ENCODE results near the gene RANBP10. TPM values are rescaled to one million over a fixed set of nuclear protein-coding genes. Genes with fewer than 3 reads are reported as not detected.

RANBP10 gene
- total RNA-seq, 1 experiment from 2014 or later: 15.6 TPM

GRCh38 chr16:67714522-67714921 is 91.8 kb downstream of the RANBP10 start:
- Histone ChIP-seq H4K91ac (ENCODE audit: insufficient read length, low read depth, low read length) (no peak overlapping the region), H2BK15ac (ENCODE audit: low read depth, low read length) (no peak overlapping the region), H4K5ac (ENCODE audit: insufficient read length, low read depth, low read length) (no peak overlapping the region), H2AK5ac (ENCODE audit: insufficient read length, low read length) (no peak overlapping the region), H3K79me2 (ENCODE audit: insufficient read depth, low read length) (peaks cover 14% of the 10 kb centered on the region; the same call in 1 of the 2 replicates), H3K79me1 (ENCODE audit: insufficient read depth, low read depth, low read length, poor library complexity, severe bottlenecking) (no peaks in the 10 kb centered on the region), H3K56ac (ENCODE audit: insufficient read length, low read depth, low read length) (no peak overlapping the region), H2BK20ac (ENCODE audit: low read depth, low read length, poor library complexity, severe bottlenecking) (no peak overlapping the region), H3K27me3 (ENCODE audit: insufficient read depth, low read length) (no peaks in the 10 kb centered on the region; the same call in 1 of the 2 replicates), H3K4me1 (ENCODE audit: insufficient read depth, low read length) (peaks cover 4% of the 10 kb centered on the region; the same call in 1 of the 2 replicates), H3K9me3 (ENCODE audit: control insufficient read depth, low read depth, low read length) (no peaks in the 10 kb centered on the region), H3K4ac (ENCODE audit: low read depth, low read length) (no peak overlapping the region), H3K23me2 (ENCODE audit: insufficient read length, low read depth, low read length, poor library complexity, severe bottlenecking) (peaks cover 10% of the 10 kb centered on the region), H3K14ac (ENCODE audit: insufficient read depth, low read length) (no peak overlapping the region), H3K18ac (ENCODE audit: insufficient read length, low read depth, low read length) (no peak overlapping the region), H4K8ac (replicated peaks; ENCODE audit: insufficient read length, low read depth, low read length) (no peak overlapping the region), H3K9ac (ENCODE audit: extremely low read depth, insufficient read length, low read length) (no peak overlapping the region), H3T11ph (ENCODE audit: low read length) (no peak overlapping the region), H2BK12ac (ENCODE audit: insufficient read length, low read depth, low read length) (no peak overlapping the region), H2BK120ac (ENCODE audit: low read depth, low read length, poor library complexity, severe bottlenecking) (no peak overlapping the region), H4K20me1 (ENCODE audit: control insufficient read depth, insufficient read depth, insufficient read length) (no peaks in the 10 kb centered on the region), H3K23ac (ENCODE audit: insufficient read length, low read depth, low read length) (no peak overlapping the region), H3K4me2 (ENCODE audit: insufficient read depth, insufficient read length, low read length) (no peak overlapping the region), H2BK5ac (ENCODE audit: insufficient read length, low read length) (no peak overlapping the region), H3K27ac (ENCODE audit: insufficient read length, low read depth, low read length) (no peak overlapping the region), H2AFZ (ENCODE audit: low read length) (no peak overlapping the region)
- Mint-ChIP-seq H3K4me1 (peaks cover 24 to 28% of the 10 kb centered on the region in 2 experiments), H3K27ac (peak overlapping the region in 1 of 3 experiments; percentile 73; a peak in 1 of 7 replicates), H3K36me3 (ENCODE audit: insufficient read depth in 1 of 3, low read depth in 3 of 3) (peaks cover 4 to 14% (median 7%) of the 10 kb centered on the region in 3 experiments; a peak in 4 of 7 replicates), H3K9me3 (no peaks in the 10 kb centered on the region), H3K4me3 (no peak overlapping the region), H3K27me3 (ENCODE audit: low read depth) (no peaks in the 10 kb centered on the region)
- DNase-seq: no peak
- TF ChIP-seq CTCF (conservative IDR thresholded peaks at IDR 0.05): no peak
- WGBS (ENCODE audit: extremely low coverage, insufficient read length, low lambda C conversion rate): no CpG with 5 or more reads among the region's 1 CpG
